Upper lobe of left lung (tissue), 6 donors: ENCODE data around the gene OCIAD2. TPM values are rescaled to one million over a fixed set of nuclear protein-coding genes. Genes with fewer than 3 reads are reported as not detected.
"Not testable (repeated sequence)": the region's sequence is repeated elsewhere in the genome, so short reads cannot be mapped to it uniquely, and the experiment has no call there.

Experiments
- ATAC-seq, 2 donors: fragments of 200-7000 bp; cut with Tn5 transposase; one replicate each; pipeline ENCODE4 v1.9.1; 2022; ENCODE audit warnings: mild to moderate bottlenecking in 2 of 2, moderate library complexity in 2 of 2; ENCODE audit not compliant: low FRiP score in 2 of 2
- DNase-seq, 2 donors: peaks; one replicate each; pipeline ENCODE4 v3.0.0-alpha.2; 2019 to 2020
- H3K27ac ChIP-seq, 4 donors: fragments of 200-600 bp; sonication (generic); one replicate each; pipeline ENCODE4 v1.5.1; 2016 to 2019
- H3K27me3 ChIP-seq, 4 donors: fragments of 200-600 bp; sonication (generic); one replicate each; pipeline ENCODE4 v1.5.1; 2017 to 2019
- H3K36me3 ChIP-seq, 4 donors: fragments of 200-600 bp; sonication (generic); one replicate each; pipeline ENCODE4 v1.5.1; 2016 to 2019
- H3K4me1 ChIP-seq, 4 donors: fragments of 200-600 bp; sonication (generic); one replicate each; pipeline ENCODE4 v1.5.1; 2018 to 2019
- H3K4me3 ChIP-seq, 4 donors: fragments of 200-600 bp; sonication (generic); one replicate each; pipeline ENCODE4 v1.5.1; 2017 to 2019; ENCODE audit warnings: mild to moderate bottlenecking in 2 of 4, moderate library complexity in 1 of 4
- H3K9me3 ChIP-seq, 4 donors: fragments of 200-600 bp; sonication (generic); one replicate each; pipeline ENCODE4 v1.5.1; 2018 to 2019
- EP300 ChIP-seq, 4 donors: sonication (generic); formaldehyde crosslinking; IDR thresholded peaks; one replicate each; pipeline ENCODE4 v1.5.1; 2017; ENCODE audit warnings: antibody characterized with exemption in 4 of 4, control low read depth in 2 of 4
- POLR2A ChIP-seq, 4 donors: fragments of 450-650 bp; IDR thresholded peaks; one replicate each; pipeline ENCODE4 v1.5.1; 2016 to 2017; ENCODE audit warnings: antibody characterized with exemption in 4 of 4, mild to moderate bottlenecking in 2 of 4
- POLR2AphosphoS5 ChIP-seq, 2 donors: sonication (generic); formaldehyde crosslinking; IDR thresholded peaks; one replicate each; pipeline ENCODE4 v1.5.1; 2017; ENCODE audit warnings: antibody characterized with exemption in 2 of 2
- WGBS, 2 donors: methylation state at CpG; one replicate each; pipeline ENCODE4 v1.1.5; 2017 to 2018; 5-methylcytosine and 5-hydroxymethylcytosine counted together
- total RNA-seq, 6 donors: library from RNA; depleted of rRNA in 4 of 6; stranded (reverse); fragments of >200 nt in 4 of 6; gene quantifications; one replicate each; pipeline versions ENCODE4 v1.1.0 to v1.2.1, GENCODE V29; 2016 to 2021
- TF ChIP-seq, protein P1 (sequence below), 6 experiments: fragments of 450-650 bp in 4 of 6; fragments of 200-600 bp in 2 of 6; sonication (generic) in 2 of 6; IDR thresholded peaks; one replicate each; pipeline ENCODE4 v1.5.1; 2016 to 2019; ENCODE audit warnings: antibody characterized with exemption in 6 of 6
- donor health status: DM: no; HTN: no; CAD: no; lungs with moderate emphysema.
- donor health status: DM: no; HTN: yes; CAD: no; lungs with severe emphysema.

The OCIAD2 gene
- total RNA-seq, 6 donors from 2014 or later: 27.7 to 172 (median 37.9) TPM

DNA sequence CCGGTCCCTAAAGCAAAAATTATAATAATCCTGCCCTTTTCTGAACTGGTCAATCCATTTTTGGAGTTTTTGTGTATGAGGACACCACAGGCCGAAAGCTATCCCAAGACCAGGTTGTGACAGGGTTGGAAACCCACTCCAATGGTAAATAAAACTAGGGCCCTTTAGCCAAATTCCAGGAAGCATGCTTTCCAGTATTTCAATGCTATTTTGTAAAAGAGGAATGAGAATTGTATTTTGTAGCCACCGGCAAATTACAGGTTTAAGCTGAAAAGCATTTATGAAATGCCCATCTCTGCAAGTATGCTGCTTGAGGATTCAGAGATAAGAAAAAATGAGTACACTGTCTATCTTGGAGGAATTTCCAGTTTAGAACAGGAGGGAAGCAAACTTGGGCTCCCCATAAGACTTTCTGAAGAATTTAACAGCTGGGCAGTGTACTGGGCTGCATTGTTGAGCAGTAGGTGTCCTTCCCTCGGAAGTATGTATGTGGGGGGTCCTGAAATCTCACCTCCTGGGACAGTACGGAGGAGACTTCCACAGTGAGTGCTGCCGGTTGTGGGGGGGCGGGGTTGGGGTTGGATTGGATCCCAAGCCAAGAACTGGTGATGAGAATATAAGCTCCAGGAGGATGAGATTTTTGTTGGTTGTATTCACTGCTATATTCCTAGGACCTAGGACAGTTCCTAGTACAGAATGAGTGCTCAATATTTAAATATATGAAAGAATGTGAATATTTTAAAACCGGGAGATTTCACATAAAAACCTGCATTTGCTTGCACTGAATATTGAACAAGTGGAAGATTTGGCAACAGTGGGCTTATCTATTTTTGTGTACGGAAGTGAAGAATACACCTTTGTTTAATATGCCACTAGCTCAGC, 26.8 kb downstream of the OCIAD2 start:
- 69 to 70% methylated on average over 9 of the region's 9 CpGs for WGBS, 2 donors

DNA sequence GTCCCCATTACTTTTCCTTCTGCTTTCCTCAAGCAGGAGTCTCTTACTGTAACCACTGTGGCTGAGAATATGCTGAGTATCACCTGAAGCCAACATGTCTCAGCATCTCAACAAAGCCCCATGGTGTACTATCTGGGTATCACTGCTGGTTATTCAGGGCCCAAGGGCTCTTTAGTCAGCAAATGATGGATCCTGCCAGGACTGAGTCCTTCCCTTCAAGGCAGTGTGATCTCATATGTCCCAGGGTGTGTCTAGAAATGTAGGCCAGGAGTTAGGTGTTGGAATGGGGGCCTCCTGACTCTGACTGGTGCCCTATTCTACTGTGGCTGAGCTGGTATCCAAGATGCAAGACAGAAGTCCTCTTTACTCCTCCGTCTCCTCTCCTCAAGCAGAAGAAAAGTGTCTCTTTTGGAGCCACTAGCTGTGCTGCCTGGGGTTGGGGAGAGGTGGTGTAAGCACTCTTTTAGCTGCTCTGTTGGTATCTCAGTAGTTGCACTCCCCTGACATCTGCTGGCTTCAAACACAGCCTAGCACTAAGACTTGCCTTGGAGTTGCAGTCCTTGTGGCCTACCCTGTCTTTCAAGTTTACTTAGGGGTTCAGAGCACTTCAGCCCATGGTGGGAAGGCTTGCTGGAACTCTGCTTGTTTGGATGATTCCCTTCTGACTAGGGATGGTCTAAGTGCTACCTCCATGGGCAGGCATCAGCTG, 28.6 kb downstream of the OCIAD2 start:
- Histone ChIP-seq H3K36me3 (no peaks in the 10 kb centered on the region), H3K4me3 (no peak overlapping the region), H3K4me1 (no peaks in the 10 kb centered on the region), H3K27ac (no peak overlapping the region), H3K27me3 (no peaks in the 10 kb centered on the region), H3K9me3 (no peaks in the 10 kb centered on the region)
- no peak for ATAC-seq
- no peak for DNase-seq
- WGBS, 2 donors: 100% methylated on average over 1 of the region's 1 CpG
- TF ChIP-seq, protein P1, sequence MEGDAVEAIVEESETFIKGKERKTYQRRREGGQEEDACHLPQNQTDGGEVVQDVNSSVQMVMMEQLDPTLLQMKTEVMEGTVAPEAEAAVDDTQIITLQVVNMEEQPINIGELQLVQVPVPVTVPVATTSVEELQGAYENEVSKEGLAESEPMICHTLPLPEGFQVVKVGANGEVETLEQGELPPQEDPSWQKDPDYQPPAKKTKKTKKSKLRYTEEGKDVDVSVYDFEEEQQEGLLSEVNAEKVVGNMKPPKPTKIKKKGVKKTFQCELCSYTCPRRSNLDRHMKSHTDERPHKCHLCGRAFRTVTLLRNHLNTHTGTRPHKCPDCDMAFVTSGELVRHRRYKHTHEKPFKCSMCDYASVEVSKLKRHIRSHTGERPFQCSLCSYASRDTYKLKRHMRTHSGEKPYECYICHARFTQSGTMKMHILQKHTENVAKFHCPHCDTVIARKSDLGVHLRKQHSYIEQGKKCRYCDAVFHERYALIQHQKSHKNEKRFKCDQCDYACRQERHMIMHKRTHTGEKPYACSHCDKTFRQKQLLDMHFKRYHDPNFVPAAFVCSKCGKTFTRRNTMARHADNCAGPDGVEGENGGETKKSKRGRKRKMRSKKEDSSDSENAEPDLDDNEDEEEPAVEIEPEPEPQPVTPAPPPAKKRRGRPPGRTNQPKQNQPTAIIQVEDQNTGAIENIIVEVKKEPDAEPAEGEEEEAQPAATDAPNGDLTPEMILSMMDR (IDR thresholded peaks at IDR 0.05): no peak
- TF ChIP-seq EP300 (IDR thresholded peaks at IDR 0.05): no peak
- no peak for TF ChIP-seq POLR2AphosphoS5 (IDR thresholded peaks at IDR 0.05)
- TF ChIP-seq POLR2A (IDR thresholded peaks at IDR 0.05): no peak

More for the DNA sequence above, 26.8 kb downstream of the OCIAD2 start:
- Histone ChIP-seq H3K4me3 (no peak overlapping the region), H3K27me3 (no peaks in the 10 kb centered on the region), H3K4me1 (no peaks in the 10 kb centered on the region), H3K27ac (no peak overlapping the region), H3K36me3 (no peaks in the 10 kb centered on the region), H3K9me3 (no peaks in the 10 kb centered on the region)
- no peak for ATAC-seq
- no peak for TF ChIP-seq EP300 (IDR thresholded peaks at IDR 0.05)
- no peak for TF ChIP-seq POLR2AphosphoS5 (IDR thresholded peaks at IDR 0.05)
- no peak for DNase-seq

DNA sequence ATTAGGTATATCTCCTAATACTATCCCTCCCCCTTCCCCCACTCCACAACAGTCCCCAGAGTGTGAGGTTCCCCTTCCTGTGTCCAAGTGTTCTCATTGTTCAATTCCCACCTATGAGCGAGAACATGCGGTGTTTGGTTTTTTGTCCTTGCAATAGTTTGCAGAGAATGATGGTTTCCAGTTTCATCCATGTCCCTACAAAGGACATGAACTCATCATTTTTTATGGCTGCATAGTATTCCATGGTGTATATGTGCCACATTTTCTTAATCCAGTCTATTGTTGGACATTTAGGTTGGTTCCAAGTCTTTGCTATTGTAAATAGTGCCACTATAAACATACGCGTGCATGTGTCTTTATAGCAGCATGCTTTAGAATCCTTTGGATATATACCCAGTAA, 41.9 kb downstream of the OCIAD2 start:
- ATAC-seq, H3K4me3 ChIP-seq, H3K27ac ChIP-seq, H3K4me1 ChIP-seq, DNase-seq, H3K27me3 ChIP-seq, H3K9me3 ChIP-seq: not testable (repeated sequence)
- H3K36me3 ChIP-seq: peaks cover 0 to 16% (median 10%) of the 10 kb centered on the region in 4 donors
- WGBS, 2 donors: 91 to 92% methylated on average over 4 of the region's 4 CpGs

DNA sequence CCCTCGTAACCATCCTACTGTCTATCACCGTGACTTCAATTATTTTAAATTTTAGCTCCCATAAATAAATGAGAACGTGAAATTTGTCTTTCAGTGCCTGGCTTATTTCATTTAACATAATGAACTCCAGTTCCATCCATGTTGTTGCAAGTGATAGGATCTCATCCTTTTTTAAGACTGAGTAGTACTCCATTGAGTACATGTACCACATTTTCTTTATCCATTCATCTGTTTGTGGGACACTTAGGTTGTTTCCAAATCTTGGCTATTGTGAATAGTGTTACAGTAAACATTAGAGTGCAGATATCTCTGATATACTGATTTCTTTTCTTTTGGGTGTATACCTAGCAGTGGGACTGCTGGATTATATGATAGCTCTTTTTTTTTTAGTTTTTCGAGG, 42.8 kb downstream of the OCIAD2 start:
- ATAC-seq (no peak), DNase-seq (no peak)
- H3K9me3 ChIP-seq: no peaks in the 10 kb centered on the region
- WGBS, 2 donors: 86 to 89% methylated on average over 4 of the region's 4 CpGs
- no peak for TF ChIP-seq POLR2AphosphoS5 (IDR thresholded peaks at IDR 0.05)
- TF ChIP-seq EP300 (IDR thresholded peaks at IDR 0.05): no peak
- TF ChIP-seq, protein P1 (IDR thresholded peaks at IDR 0.05): no peak
- H3K27ac ChIP-seq: no peak overlapping the region
- peaks cover 0 to 26% (median 13%) of the 10 kb centered on the region in 4 donors for H3K36me3 ChIP-seq
- H3K27me3 ChIP-seq: no peaks in the 10 kb centered on the region
- no peaks in the 10 kb centered on the region for H3K4me1 ChIP-seq
- H3K4me3 ChIP-seq: no peak overlapping the region

DNA sequence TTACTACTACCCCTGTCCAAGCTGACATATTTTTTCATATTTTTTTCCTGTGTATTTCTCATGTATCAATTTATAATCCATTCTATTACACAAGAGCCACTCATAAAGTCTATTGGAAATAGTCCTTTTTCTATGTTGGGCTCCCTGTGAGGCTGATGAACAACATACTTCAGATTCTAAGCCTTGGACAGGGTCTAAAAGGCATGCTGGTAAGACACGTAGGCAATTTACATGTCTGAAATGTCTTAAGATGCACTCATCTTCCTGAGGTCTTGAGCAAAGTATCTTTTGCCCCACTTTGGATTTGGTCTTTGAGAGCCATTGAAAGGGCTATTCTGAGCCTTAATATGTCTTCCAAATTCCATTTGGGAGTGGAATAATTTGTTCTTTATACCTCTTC, 43.9 kb downstream of the OCIAD2 start:
- Histone ChIP-seq H3K27ac (no peak overlapping the region), H3K27me3 (no peaks in the 10 kb centered on the region), H3K9me3 (no peaks in the 10 kb centered on the region), H3K36me3 (peaks cover 4 to 37% (median 16%) of the 10 kb centered on the region in 4 donors), H3K4me3 (no peak overlapping the region), H3K4me1 (no peaks in the 10 kb centered on the region)
- TF ChIP-seq POLR2AphosphoS5 (IDR thresholded peaks at IDR 0.05) (no peak), EP300 (IDR thresholded peaks at IDR 0.05) (no peak), POLR2A (IDR thresholded peaks at IDR 0.05) (no peak)
- TF ChIP-seq, protein P1 (IDR thresholded peaks at IDR 0.05): no peak
- ATAC-seq: no peak
- 57 to 76% methylated on average over 1 of the region's 1 CpG for WGBS, 2 donors
- no peak for DNase-seq
